Measurements from ENCODE around the gene RAB3D. TPM values are rescaled to one million over a fixed set of nuclear protein-coding genes. Genes with fewer than 3 reads are reported as not detected.

Gene RAB3D
- total and polyA plus RNA-seq, 10 of the 15 experiments (the other 5 are each of a cell fraction or from before 2014, with no cell fraction given), result 1.1 to 15.7 (median 6.2) TPM

DNA sequence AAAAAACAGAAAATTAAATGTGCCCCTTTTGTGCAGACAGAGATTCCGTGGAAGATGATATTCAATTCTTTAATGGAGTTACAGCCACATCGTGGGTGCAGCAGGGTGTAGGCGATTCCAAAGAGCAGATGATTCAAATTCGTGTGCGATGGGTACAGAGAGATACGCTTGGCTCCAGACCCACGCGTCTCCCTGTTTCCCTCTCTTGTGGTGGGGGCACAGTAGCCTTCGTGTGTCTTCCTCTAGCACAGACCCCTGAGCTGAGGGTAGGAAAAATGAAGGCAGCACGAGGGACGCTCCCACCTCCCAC is 38.7 kb downstream of the RAB3D start (continued):
- TF ChIP-seq, protein P1, sequence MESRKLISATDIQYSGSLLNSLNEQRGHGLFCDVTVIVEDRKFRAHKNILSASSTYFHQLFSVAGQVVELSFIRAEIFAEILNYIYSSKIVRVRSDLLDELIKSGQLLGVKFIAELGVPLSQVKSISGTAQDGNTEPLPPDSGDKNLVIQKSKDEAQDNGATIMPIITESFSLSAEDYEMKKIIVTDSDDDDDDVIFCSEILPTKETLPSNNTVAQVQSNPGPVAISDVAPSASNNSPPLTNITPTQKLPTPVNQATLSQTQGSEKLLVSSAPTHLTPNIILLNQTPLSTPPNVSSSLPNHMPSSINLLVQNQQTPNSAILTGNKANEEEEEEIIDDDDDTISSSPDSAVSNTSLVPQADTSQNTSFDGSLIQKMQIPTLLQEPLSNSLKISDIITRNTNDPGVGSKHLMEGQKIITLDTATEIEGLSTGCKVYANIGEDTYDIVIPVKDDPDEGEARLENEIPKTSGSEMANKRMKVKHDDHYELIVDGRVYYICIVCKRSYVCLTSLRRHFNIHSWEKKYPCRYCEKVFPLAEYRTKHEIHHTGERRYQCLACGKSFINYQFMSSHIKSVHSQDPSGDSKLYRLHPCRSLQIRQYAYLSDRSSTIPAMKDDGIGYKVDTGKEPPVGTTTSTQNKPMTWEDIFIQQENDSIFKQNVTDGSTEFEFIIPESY (IDR thresholded peaks at IDR 0.05), result no peak
- TF ChIP-seq NR2C2 (IDR thresholded peaks at IDR 0.05; ENCODE audit: borderline replicate concordance, control insufficient read depth, insufficient read length, low read depth) (no peak), KLF5 (IDR thresholded peaks at IDR 0.05; ENCODE audit: partially characterized antibody) (no peak), BMI1 (IDR thresholded peaks at IDR 0.05; ENCODE audit: borderline replicate concordance) (no peak)

DNA sequence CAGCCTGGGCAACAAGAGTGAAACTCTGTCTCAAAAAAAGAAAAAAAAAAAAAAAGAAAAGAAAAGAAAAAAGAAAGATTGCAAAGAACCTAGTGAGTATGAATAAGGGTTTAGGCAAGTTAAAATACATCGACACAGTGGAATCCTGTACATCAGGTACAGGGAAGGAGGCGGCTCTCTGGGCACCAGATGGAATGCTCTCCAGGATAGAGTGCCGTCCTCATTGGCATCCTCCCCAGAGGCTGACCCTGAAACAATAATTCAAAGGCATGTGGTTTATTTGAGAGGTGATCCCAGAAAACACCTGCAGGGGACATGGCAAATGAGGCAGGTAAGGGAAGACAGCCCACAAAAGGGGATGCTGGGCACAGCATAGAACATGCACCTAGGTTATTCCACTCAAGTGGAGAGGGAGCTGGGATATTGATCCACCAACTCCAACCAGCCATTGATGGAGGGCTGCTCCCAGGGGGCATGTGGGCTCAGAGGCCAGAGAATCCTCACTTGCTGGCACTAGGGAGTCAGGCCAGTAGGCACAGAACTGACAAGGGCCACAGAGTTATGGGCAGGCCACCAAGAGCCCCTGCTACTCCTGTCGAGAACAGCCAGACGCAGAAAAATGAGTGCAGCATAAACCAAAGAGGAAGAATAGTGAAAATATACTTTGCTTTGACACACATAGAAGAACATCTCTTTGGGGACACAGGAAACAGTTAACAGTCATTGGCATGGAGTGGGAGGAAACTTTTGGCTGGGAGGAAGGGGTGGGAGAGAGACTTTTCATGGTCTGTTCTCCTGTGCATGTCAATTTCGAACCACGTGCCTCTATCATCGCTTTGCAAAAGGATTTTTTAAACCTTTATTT is 39.3 kb downstream of the RAB3D start:
- no peaks in the 10 kb centered on the region for H3K9me3 ChIP-seq (replicated peaks; ENCODE audit: control insufficient read depth, insufficient read depth, low read length)
- H3K27me3 ChIP-seq (replicated peaks in 1 of 2; ENCODE audit: control insufficient read depth in 2 of 2, insufficient read depth in 2 of 2, low read length in 1 of 2), result no peaks in the 10 kb centered on the region
- intact Hi-C loops (cut with micrococcal nuclease; ENCODE audit: unreplicated experiment), result no loop called here
- no peak overlapping the region for H3K9ac ChIP-seq (ENCODE audit: control insufficient read depth, insufficient read depth, low read length)
- H3K4me2 ChIP-seq (ENCODE audit: control insufficient read depth, insufficient read depth), result no peak overlapping the region
- ATAC-seq (no peak), DNase-seq (ENCODE audit: low read depth, low spot score) (no peak), FAIRE-seq (no peak)
- no TSS peak for BruUV-seq (replicated peaks)
- CTCF ChIA-PET, result no interaction called here
- SMC1A ChIA-PET (ENCODE audit: uncharacterized antibody, unreplicated experiment), result no interaction called here
- in situ Hi-C loops (cut with MboI), result loop anchor here (10.0 kb wide), 1 partner anchor 175 kb away; no protein-coding TSS in a partner anchor
- no peak overlapping the region for H3K4me3 ChIP-seq
- no peak overlapping the region for H3K27ac ChIP-seq (ENCODE audit: control insufficient read depth, insufficient read depth)
- no peaks in the 10 kb centered on the region for H3K79me2 ChIP-seq (ENCODE audit: control insufficient read depth, insufficient read depth, low read length)
- H3K36me3 ChIP-seq (ENCODE audit: control insufficient read depth in 2 of 2, insufficient read depth in 2 of 2, low read length in 1 of 2), result no peaks in the 10 kb centered on the region
- H2AFZ ChIP-seq (ENCODE audit: control insufficient read depth, low read depth, low read length), result no peak overlapping the region
- WGBS (ENCODE audit: insufficient coverage, insufficient replicate concordance, low lambda C conversion rate, missing lambda C conversion rate), result 84% methylated on average over 8 of the region's 8 CpGs
- no peaks in the 10 kb centered on the region for H4K20me1 ChIP-seq (ENCODE audit: control insufficient read depth, insufficient read depth)
- POLR2A ChIA-PET, result no interaction called here
- H3K4me1 ChIP-seq (ENCODE audit: control insufficient read depth, insufficient read depth, low read length), result no peaks in the 10 kb centered on the region
- RAD21 ChIA-PET (ENCODE audit: unreplicated experiment), result no interaction called here
- TF ChIP-seq, protein P2, sequence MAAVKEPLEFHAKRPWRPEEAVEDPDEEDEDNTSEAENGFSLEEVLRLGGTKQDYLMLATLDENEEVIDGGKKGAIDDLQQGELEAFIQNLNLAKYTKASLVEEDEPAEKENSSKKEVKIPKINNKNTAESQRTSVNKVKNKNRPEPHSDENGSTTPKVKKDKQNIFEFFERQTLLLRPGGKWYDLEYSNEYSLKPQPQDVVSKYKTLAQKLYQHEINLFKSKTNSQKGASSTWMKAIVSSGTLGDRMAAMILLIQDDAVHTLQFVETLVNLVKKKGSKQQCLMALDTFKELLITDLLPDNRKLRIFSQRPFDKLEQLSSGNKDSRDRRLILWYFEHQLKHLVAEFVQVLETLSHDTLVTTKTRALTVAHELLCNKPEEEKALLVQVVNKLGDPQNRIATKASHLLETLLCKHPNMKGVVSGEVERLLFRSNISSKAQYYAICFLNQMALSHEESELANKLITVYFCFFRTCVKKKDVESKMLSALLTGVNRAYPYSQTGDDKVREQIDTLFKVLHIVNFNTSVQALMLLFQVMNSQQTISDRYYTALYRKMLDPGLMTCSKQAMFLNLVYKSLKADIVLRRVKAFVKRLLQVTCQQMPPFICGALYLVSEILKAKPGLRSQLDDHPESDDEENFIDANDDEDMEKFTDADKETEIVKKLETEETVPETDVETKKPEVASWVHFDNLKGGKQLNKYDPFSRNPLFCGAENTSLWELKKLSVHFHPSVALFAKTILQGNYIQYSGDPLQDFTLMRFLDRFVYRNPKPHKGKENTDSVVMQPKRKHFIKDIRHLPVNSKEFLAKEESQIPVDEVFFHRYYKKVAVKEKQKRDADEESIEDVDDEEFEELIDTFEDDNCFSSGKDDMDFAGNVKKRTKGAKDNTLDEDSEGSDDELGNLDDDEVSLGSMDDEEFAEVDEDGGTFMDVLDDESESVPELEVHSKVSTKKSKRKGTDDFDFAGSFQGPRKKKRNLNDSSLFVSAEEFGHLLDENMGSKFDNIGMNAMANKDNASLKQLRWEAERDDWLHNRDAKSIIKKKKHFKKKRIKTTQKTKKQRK (IDR thresholded peaks at IDR 0.05; ENCODE audit: low read depth, low read length), result no peak
- TF ChIP-seq, protein P3, sequence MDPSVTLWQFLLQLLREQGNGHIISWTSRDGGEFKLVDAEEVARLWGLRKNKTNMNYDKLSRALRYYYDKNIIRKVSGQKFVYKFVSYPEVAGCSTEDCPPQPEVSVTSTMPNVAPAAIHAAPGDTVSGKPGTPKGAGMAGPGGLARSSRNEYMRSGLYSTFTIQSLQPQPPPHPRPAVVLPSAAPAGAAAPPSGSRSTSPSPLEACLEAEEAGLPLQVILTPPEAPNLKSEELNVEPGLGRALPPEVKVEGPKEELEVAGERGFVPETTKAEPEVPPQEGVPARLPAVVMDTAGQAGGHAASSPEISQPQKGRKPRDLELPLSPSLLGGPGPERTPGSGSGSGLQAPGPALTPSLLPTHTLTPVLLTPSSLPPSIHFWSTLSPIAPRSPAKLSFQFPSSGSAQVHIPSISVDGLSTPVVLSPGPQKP (IDR thresholded peaks at IDR 0.05; ENCODE audit: low read depth, low read length), result no peak
- TF ChIP-seq SUPT20H (IDR thresholded peaks at IDR 0.05; ENCODE audit: borderline replicate concordance, control insufficient read depth, low read depth, low read length) (no peak), MYB (IDR thresholded peaks at IDR 0.05; ENCODE audit: borderline replicate concordance, low read depth, low read length) (no peak), MEF2B (IDR thresholded peaks at IDR 0.05; ENCODE audit: partially characterized antibody, poor library complexity, severe bottlenecking) (no peak), JUNB (IDR thresholded peaks at IDR 0.05) (no peak), POLR2AphosphoS5 (IDR thresholded peaks at IDR 0.05; ENCODE audit: low read length) (no peak), KDM1A (IDR thresholded peaks at IDR 0.05; ENCODE audit: borderline replicate concordance) (no peak), POU2F2 (IDR thresholded peaks at IDR 0.05; ENCODE audit: borderline replicate concordance, low read depth, low read length) (no peak)
- TF ChIP-seq, protein P1 (IDR thresholded peaks at IDR 0.05), result no peak

Measured in GM12878 (cell line).